ENCODE results near the gene NFIX.

NFIX gene

DNA sequence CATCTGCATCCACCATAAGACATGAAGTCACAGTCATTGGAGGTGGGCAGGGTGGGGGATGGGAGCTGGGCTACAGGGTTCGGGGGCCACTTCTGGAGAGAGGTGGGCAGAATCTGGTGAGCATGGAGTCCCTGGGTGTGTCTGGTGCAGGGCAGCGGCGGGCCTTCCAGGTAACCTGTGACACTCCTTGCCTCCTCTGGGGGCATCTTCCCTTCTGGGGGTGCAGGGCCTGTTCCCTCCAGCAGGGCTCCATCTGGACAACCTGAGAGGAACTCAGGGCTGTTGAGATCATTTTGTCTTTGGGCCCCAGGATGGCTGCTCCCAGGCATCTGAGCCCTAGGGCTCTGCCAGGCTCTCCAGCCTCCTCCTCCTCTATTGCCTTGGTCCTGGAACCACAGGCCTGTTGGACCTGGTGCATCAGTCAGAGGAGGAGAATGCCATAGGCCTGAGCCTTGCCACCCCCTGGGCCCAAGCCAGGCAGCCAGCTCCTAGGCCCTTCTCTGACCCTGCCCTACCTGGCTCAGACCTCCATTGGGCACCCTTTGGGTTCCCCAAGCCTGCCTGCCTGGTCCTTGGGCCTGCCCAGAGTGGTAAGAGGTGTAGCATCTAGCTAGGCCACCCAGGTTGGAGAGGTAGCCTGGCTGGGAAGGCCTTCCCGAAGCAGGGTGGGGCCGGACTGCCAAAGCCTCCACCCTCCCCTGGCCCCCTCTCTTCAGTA lies 94.0 kb downstream of the NFIX start:
- Histone ChIP-seq H3K4me2 (ENCODE audit: low read length) (no peak overlapping the region), H3K4me1 (ENCODE audit: control insufficient read depth, low read depth, low read length) (peaks cover 9% of the 10 kb centered on the region), H3K4me3 (ENCODE audit: low read length) (no peak overlapping the region), H2BK120ac (ENCODE audit: low read depth, low read length) (no peak overlapping the region), H2AK5ac (ENCODE audit: low read length) (no peak overlapping the region), H3K79me1 (ENCODE audit: low read length) (no peaks in the 10 kb centered on the region), H3K27me3 (ENCODE audit: insufficient read depth, low read length, poor library complexity) (no peaks in the 10 kb centered on the region), H3K18ac (ENCODE audit: low read length) (no peak overlapping the region), H4K8ac (ENCODE audit: low read depth, low read length) (no peak overlapping the region), H3K79me2 (ENCODE audit: control insufficient read depth, insufficient read depth, low read length) (no peaks in the 10 kb centered on the region), H2BK15ac (replicated peaks; ENCODE audit: low read depth) (no peak overlapping the region), H2BK5ac (ENCODE audit: low read length) (no peak overlapping the region), H3K23ac (ENCODE audit: low read length) (no peak overlapping the region), H3K36me3 (ENCODE audit: control insufficient read depth, insufficient read depth, low read length) (no peaks in the 10 kb centered on the region), H3K4ac (ENCODE audit: low read depth, low read length) (no peak overlapping the region), H4K5ac (ENCODE audit: low read length) (no peak overlapping the region), H3K27ac (ENCODE audit: low read depth, low read length) (no peak overlapping the region), H3K56ac (ENCODE audit: low read length) (no peak overlapping the region), H3K9ac (ENCODE audit: low read length) (no peak overlapping the region)
- no CpG with 5 or more reads among the region's 5 CpGs for WGBS (ENCODE audit: extremely low coverage, insufficient coverage, low lambda C conversion rate)
- peak; percentile 81 for DNase-seq

DNA sequence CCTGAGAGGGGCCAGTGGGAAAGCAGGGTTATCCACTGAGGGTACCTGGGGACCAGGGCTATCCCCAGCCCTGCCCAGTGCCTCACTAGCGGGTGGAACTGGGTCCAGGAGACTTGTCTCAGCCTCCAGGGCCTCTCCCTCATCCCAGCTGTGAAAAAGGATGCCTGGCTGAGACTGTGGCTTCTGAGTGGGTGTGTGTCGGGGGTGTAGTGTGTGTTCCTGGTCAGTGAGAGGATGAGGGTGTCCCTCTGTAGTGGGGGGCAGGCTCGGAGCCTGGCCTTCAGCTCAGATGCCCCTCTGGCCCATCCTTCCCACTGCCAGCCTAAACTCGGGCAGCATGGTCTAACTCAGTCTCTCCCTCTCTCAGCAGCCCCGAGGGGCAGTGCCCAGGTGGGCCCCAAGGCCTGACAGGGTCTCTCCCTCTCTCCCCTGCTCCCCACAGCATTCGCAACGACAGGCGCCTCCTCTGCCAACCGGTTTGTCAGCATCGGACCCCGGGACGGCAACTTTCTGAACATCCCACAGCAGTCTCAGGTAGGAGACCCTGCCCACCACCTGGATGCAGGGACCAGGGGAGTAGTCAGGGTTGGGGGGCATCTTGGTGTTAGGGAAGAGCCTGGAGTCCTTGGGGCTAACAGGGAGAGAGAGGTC lies 94.7 kb downstream of the NFIX start:
- no peaks in the 10 kb centered on the region for H3K79me1 ChIP-seq (ENCODE audit: low read length)
- H3K79me2 ChIP-seq (ENCODE audit: control insufficient read depth, insufficient read depth, low read length) = no peaks in the 10 kb centered on the region
- H3K4me1 ChIP-seq (ENCODE audit: control insufficient read depth, low read depth, low read length) = peaks cover 10% of the 10 kb centered on the region
- no peak overlapping the region for H2BK120ac ChIP-seq (ENCODE audit: low read depth, low read length)
- H3K4me3 ChIP-seq (ENCODE audit: low read length) = no peak overlapping the region
- H3K18ac ChIP-seq (ENCODE audit: low read length) = no peak overlapping the region
- no peak overlapping the region for H2AK5ac ChIP-seq (ENCODE audit: low read length)
- H3K56ac ChIP-seq (ENCODE audit: low read length) = no peak overlapping the region
- no peak overlapping the region for H3K4me2 ChIP-seq (ENCODE audit: low read length)
- WGBS (ENCODE audit: extremely low coverage, insufficient coverage, low lambda C conversion rate) = no CpG with 5 or more reads among the region's 12 CpGs
- H3K23ac ChIP-seq (ENCODE audit: low read length) = no peak overlapping the region
- no peak overlapping the region for H2BK15ac ChIP-seq (replicated peaks; ENCODE audit: low read depth)
- H3K36me3 ChIP-seq (ENCODE audit: control insufficient read depth, insufficient read depth, low read length) = no peaks in the 10 kb centered on the region
- no peak overlapping the region for H4K8ac ChIP-seq (ENCODE audit: low read depth, low read length)
- H3K27me3 ChIP-seq (ENCODE audit: insufficient read depth, low read length, poor library complexity) = no peaks in the 10 kb centered on the region
- no peak overlapping the region for H3K9ac ChIP-seq (ENCODE audit: low read length)
- no peak for DNase-seq
- H3K27ac ChIP-seq (ENCODE audit: low read depth, low read length) = no peak overlapping the region
- H3K4ac ChIP-seq (ENCODE audit: low read depth, low read length) = no peak overlapping the region
- no peak overlapping the region for H2BK5ac ChIP-seq (ENCODE audit: low read length)
- no peak overlapping the region for H4K5ac ChIP-seq (ENCODE audit: low read length)

DNA sequence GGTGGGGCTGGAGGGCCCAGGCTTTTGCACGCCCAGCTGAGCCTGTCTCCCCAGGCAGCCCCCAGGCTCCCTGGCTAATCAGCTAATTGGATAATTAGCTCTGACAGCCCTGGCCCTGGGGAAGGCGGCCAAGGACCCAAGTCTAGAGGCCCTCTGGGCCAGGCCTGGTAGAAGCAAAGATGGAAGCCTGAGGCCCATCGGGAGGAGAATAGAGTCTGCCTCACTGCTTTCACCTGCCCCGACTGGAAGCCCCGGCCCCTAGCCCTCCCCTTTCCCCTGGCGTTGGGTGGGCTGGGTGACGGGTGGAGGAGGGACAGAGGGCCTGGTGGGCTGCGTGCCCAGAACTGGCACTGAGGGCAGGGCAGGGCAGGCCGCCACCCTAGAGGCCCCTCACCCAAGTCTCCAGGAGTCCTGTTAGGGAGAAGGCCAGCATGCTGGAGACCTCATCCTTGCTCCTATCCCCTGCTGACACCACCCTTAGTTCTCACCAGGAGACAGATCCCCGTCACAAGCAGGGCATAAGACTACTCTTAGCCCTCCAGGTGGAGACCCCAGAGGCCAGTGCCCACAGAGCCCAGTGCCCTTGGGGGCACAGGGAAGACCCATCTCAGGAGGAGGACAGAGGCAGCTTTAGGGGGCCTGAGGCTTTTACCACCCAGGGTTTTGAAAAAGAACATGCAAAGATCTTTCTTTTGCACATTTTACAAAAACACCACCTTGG lies 95.4 kb downstream of the NFIX start:
- Histone ChIP-seq H3K9ac (ENCODE audit: low read length) (no peak overlapping the region), H4K5ac (ENCODE audit: low read length) (no peak overlapping the region), H3K36me3 (ENCODE audit: control insufficient read depth, insufficient read depth, low read length) (no peaks in the 10 kb centered on the region), H2AK5ac (ENCODE audit: low read length) (no peak overlapping the region), H3K56ac (ENCODE audit: low read length) (no peak overlapping the region), H3K27ac (ENCODE audit: low read depth, low read length) (no peak overlapping the region), H3K4me1 (ENCODE audit: control insufficient read depth, low read depth, low read length) (peaks cover 10% of the 10 kb centered on the region), H3K4ac (ENCODE audit: low read depth, low read length) (no peak overlapping the region), H3K4me2 (ENCODE audit: low read length) (no peak overlapping the region), H2BK15ac (replicated peaks; ENCODE audit: low read depth) (no peak overlapping the region), H4K8ac (ENCODE audit: low read depth, low read length) (no peak overlapping the region), H3K23ac (ENCODE audit: low read length) (no peak overlapping the region), H3K27me3 (ENCODE audit: insufficient read depth, low read length, poor library complexity) (no peaks in the 10 kb centered on the region), H3K18ac (ENCODE audit: low read length) (no peak overlapping the region), H3K79me2 (ENCODE audit: control insufficient read depth, insufficient read depth, low read length) (no peaks in the 10 kb centered on the region), H2BK5ac (ENCODE audit: low read length) (no peak overlapping the region), H3K4me3 (ENCODE audit: low read length) (no peak overlapping the region), H3K79me1 (ENCODE audit: low read length) (no peaks in the 10 kb centered on the region), H2BK120ac (ENCODE audit: low read depth, low read length) (no peak overlapping the region)
- WGBS (ENCODE audit: extremely low coverage, insufficient coverage, low lambda C conversion rate) = no CpG with 5 or more reads among the region's 10 CpGs
- DNase-seq = no peak

DNA sequence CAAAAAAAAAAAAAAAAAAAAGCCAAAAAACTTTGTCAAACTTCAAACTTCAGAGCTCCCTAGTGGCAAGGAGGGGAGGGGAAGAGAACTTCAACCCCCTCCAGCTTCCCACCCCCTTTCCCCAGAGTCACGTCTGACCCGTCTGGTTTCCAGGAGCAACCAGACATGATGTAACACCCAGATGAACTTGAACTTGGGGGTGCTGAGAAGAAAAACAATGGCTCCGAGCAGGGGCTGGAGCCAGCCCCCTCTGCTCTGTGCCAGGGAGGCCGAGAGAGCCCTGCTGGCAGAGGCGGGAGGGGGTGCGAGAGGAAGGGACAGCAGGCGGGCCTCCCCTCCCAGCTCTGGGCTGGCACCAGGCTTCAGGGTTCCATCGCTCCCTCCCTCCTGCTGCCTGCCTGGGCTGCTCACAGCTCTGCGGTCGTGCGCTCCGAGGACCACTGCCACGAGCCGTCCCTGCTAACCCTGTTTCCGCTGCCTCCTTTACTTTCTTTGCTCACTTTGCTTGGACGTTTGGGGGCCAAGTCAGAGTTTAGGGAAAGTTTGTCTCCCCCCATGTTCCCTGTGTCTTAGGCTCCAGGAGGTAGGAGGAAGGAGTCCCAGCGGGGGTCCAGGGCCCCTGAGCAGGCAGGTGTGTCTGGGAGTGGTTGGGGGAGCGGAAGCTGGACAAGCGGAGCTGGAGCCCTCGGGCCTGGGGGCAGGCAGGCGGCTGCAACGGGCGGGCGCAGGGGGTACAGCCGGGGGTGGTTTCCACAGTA lies 96.3 kb downstream of the NFIX start:
- Histone ChIP-seq H2BK120ac (ENCODE audit: low read depth, low read length) (no peak overlapping the region), H3K23ac (ENCODE audit: low read length) (no peak overlapping the region), H3K27me3 (ENCODE audit: insufficient read depth, low read length, poor library complexity) (no peaks in the 10 kb centered on the region), H4K5ac (ENCODE audit: low read length) (no peak overlapping the region), H3K36me3 (ENCODE audit: control insufficient read depth, insufficient read depth, low read length) (no peaks in the 10 kb centered on the region), H3K4ac (ENCODE audit: low read depth, low read length) (no peak overlapping the region), H3K18ac (ENCODE audit: low read length) (peak overlapping the region; percentile 7), H3K4me3 (ENCODE audit: low read length) (no peak overlapping the region), H3K56ac (ENCODE audit: low read length) (peak overlapping the region; percentile 76), H3K79me1 (ENCODE audit: low read length) (no peaks in the 10 kb centered on the region), H2AK5ac (ENCODE audit: low read length) (no peak overlapping the region), H3K4me2 (ENCODE audit: low read length) (peak overlapping the region; percentile 18), H3K4me1 (ENCODE audit: control insufficient read depth, low read depth, low read length) (peaks cover 10% of the 10 kb centered on the region), H2BK5ac (ENCODE audit: low read length) (no peak overlapping the region), H3K27ac (ENCODE audit: low read depth, low read length) (no peak overlapping the region), H4K8ac (ENCODE audit: low read depth, low read length) (no peak overlapping the region), H3K79me2 (ENCODE audit: control insufficient read depth, insufficient read depth, low read length) (no peaks in the 10 kb centered on the region), H2BK15ac (replicated peaks; ENCODE audit: low read depth) (no peak overlapping the region), H3K9ac (ENCODE audit: low read length) (peak overlapping the region; percentile 25)
- no CpG with 5 or more reads among the region's 25 CpGs for WGBS (ENCODE audit: extremely low coverage, insufficient coverage, low lambda C conversion rate)
- peak; percentile 72 for DNase-seq

DNA sequence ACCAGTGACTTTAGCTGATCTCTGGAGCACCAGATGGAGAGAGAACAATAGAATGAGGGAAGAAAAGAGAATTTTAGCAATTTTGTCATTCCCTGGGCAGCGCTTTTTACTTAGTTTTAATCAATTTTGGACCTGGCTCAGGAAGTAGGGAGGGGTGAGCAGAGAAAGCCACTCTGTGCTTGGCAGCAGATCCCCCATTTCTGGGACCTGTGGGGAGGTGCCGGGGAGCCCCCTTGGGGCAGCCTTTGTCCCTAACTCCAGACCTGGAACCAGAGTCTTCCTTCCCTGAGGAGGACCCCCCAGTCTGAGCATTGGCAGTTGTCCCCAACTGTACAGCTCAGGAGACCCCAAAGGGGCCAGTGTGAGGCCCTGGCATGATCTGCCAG lies 96.9 kb downstream of the NFIX start:
- no peak overlapping the region for H3K27ac ChIP-seq (ENCODE audit: low read depth, low read length)
- H3K4me3 ChIP-seq (ENCODE audit: low read length) = no peak overlapping the region
- H3K27me3 ChIP-seq (ENCODE audit: insufficient read depth, low read length, poor library complexity) = peaks cover 2% of the 10 kb centered on the region
- H3K79me2 ChIP-seq (ENCODE audit: control insufficient read depth, insufficient read depth, low read length) = no peaks in the 10 kb centered on the region
- H4K8ac ChIP-seq (ENCODE audit: low read depth, low read length) = no peak overlapping the region
- no peaks in the 10 kb centered on the region for H3K79me1 ChIP-seq (ENCODE audit: low read length)
- H2BK5ac ChIP-seq (ENCODE audit: low read length) = no peak overlapping the region
- no peak overlapping the region for H2BK120ac ChIP-seq (ENCODE audit: low read depth, low read length)
- no peak overlapping the region for H3K4ac ChIP-seq (ENCODE audit: low read depth, low read length)
- H3K9ac ChIP-seq (ENCODE audit: low read length) = no peak overlapping the region
- no peaks in the 10 kb centered on the region for H3K36me3 ChIP-seq (ENCODE audit: control insufficient read depth, insufficient read depth, low read length)
- H2BK15ac ChIP-seq (replicated peaks; ENCODE audit: low read depth) = no peak overlapping the region
- H3K4me1 ChIP-seq (ENCODE audit: control insufficient read depth, low read depth, low read length) = peaks cover 10% of the 10 kb centered on the region
- no peak overlapping the region for H3K56ac ChIP-seq (ENCODE audit: low read length)
- no peak overlapping the region for H3K23ac ChIP-seq (ENCODE audit: low read length)
- H3K4me2 ChIP-seq (ENCODE audit: low read length) = no peak overlapping the region
- no peak overlapping the region for H4K5ac ChIP-seq (ENCODE audit: low read length)
- DNase-seq = no peak
- H2AK5ac ChIP-seq (ENCODE audit: low read length) = no peak overlapping the region
- H3K18ac ChIP-seq (ENCODE audit: low read length) = no peak overlapping the region
- no CpG with 5 or more reads among the region's 2 CpGs for WGBS (ENCODE audit: extremely low coverage, insufficient coverage, low lambda C conversion rate)
